Smooth muscle cell (in vitro differentiated cells): ENCODE data around the gene LAMC3. TPM values are rescaled to one million over a fixed set of nuclear protein-coding genes. Genes with fewer than 3 reads are reported as not detected.

Experiments
- DNase-seq: peaks from one replicate; lab custom pipeline; 2025; ENCODE audit not compliant: unreplicated experiment; lab: John Stamatoyannopoulos, UW
- H2AFZ ChIP-seq: fragments of 200-600 bp; sonication (generic); 2 replicates; pipeline ENCODE4 v1.6.0; 2016; ENCODE audit warnings: antibody characterized with exemption, low read depth, mild to moderate bottlenecking
- H3F3A ChIP-seq: fragments of 200-600 bp; sonication (generic); 2 replicates; pipeline ENCODE4 v1.6.0; 2017; ENCODE audit warnings: antibody characterized with exemption, low read depth
- H3K27ac ChIP-seq: fragments of 200-600 bp; sonication (generic); 2 replicates; pipeline ENCODE4 v1.5.1; 2016; ENCODE audit warnings: low read depth, mild to moderate bottlenecking
- H3K27me3 ChIP-seq: fragments of 200-600 bp; sonication (generic); 2 replicates; pipeline ENCODE4 v1.6.1; 2016; ENCODE audit warnings: low read depth, mild to moderate bottlenecking
- H3K36me3 ChIP-seq: fragments of 200-600 bp; sonication (generic); 2 replicates; pipeline ENCODE4 v1.5.1; 2016; ENCODE audit warnings: low read depth
- H3K4me1 ChIP-seq: fragments of 200-600 bp; sonication (generic); 2 replicates; pipeline ENCODE4 v1.5.1; 2016; ENCODE audit warnings: low read depth
- H3K4me2 ChIP-seq: fragments of 200-600 bp; sonication (generic); 2 replicates; pipeline ENCODE4 v1.6.0; 2016; ENCODE audit warnings: mild to moderate bottlenecking
- H3K4me3 ChIP-seq: fragments of 200-600 bp; sonication (generic); 2 replicates; pipeline ENCODE4 v1.5.1; 2016; ENCODE audit warnings: mild to moderate bottlenecking
- H3K79me2 ChIP-seq: fragments of 200-600 bp; sonication (generic); 2 replicates; pipeline ENCODE4 v1.6.0; 2016; ENCODE audit warnings: low read depth, mild to moderate bottlenecking
- H3K9ac ChIP-seq: fragments of 200-600 bp; sonication (generic); 2 replicates; pipeline ENCODE4 v1.6.0; 2016; ENCODE audit warnings: low read depth
- H3K9me3 ChIP-seq: fragments of 200-600 bp; sonication (generic); replicated peaks from 2 replicates; pipeline ENCODE4 v1.5.1; 2016; ENCODE audit warnings: low read depth
- H4K20me1 ChIP-seq: fragments of 200-600 bp; sonication (generic); 2 replicates; pipeline ENCODE4 v1.6.0; 2016; ENCODE audit warnings: low read depth
- CTCF ChIP-seq: fragments of 200-600 bp; sonication (generic); IDR thresholded peaks from 2 replicates; pipeline ENCODE4 v1.5.1; 2017; ENCODE audit warnings: borderline replicate concordance, mild to moderate bottlenecking, antibody characterized with exemption; ENCODE audit not compliant: insufficient read depth, poor library complexity, severe bottlenecking
- WGBS: methylation state at CpG from one replicate; pipeline ENCODE4 v1.1.7; 2016; ENCODE audit warnings: low lambda C conversion rate; 5-methylcytosine and 5-hydroxymethylcytosine counted together
- polyA plus RNA-seq: library from polyadenylated mRNA; unstranded; fragments of >200 nt; fragmentation: Nextera tagmentation; extraction: Ambion mirVana; gene quantifications from 2 replicates; pipeline ENCODE4 v1.2.1, GENCODE V29; 2016
- total RNA-seq: library from RNA; depleted of rRNA; stranded (reverse); fragments of >200 nt; gene quantifications from 2 replicates; pipeline ENCODE4 v1.2.3, GENCODE V29; 2014

LAMC3 gene
- total and polyA plus RNA-seq, 2 experiments from 2014 or later, result 21.3 to 72.0 TPM

DNA sequence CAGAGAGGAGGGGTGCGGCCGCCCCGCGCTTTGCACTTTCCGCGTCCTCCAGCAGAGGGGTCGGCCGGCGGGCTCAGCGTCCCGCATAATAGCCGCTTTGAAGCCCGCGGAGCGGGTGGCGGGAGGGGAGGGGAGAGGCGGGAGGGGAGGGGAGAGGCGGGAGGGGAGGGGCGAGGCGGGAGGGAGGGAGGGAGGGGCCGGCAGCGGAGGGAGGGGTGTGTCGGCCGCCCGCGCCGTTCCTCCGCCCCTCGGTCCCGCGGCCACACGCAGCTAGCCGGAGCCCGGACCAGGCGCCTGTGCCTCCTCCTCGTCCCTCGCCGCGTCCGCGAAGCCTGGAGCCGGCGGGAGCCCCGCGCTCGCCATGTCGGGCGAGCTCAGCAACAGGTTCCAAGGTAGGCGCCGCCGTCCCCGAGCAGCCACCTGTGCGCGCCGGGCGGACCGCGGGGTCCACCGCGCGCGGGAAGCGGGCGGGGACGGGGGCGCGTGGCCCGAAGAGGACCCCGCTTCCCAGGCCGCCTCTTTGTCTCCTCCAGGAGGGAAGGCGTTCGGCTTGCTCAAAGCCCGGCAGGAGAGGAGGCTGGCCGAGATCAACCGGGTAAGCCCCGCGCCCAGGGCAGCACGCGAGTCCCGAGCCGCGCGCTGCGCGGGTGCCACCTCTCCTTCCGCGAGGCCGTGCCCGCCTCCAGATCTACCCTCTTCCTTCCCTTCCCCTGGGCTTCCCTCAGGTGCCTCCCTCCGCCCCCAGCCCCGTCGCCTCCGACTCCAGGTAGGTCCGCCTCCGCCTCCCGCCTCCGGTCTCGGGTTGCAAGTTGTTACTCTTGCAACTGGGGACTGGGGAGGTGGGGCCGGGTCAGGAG, 87.5 kb downstream of the LAMC3 start, which contains the start of gene AIF1L:
AIF1L (plus strand) TSS at position 263 of the 857 bp plus-strand sequence; CDS start at position 362, 99 bp downstream.
- H3K4me1 ChIP-seq, result peaks cover 27% of the 10 kb centered on the region
- H4K20me1 ChIP-seq, result no peaks in the 10 kb centered on the region
- H3K27me3 ChIP-seq, result peaks cover 15% of the 10 kb centered on the region
- TF ChIP-seq CTCF, result no peak
- no peaks in the 10 kb centered on the region for H3K9me3 ChIP-seq
- no peaks in the 10 kb centered on the region for H3K36me3 ChIP-seq
- DNase-seq, result no peak
- peaks cover 9% of the 10 kb centered on the region for H3F3A ChIP-seq
- 3% methylated on average over 49 of the region's 99 CpGs for WGBS
- no peaks in the 10 kb centered on the region for H3K79me2 ChIP-seq
- H3K27ac ChIP-seq, result no peak within 1 kb of the TSS
- peak within 1 kb of the TSS; percentile 99 for H3K4me2 ChIP-seq
- no peak within 1 kb of the TSS for H3K9ac ChIP-seq
- peak within 1 kb of the TSS; percentile 49 for H2AFZ ChIP-seq
- H3K4me3 ChIP-seq, result peak within 1 kb of the TSS; percentile 64

DNA sequence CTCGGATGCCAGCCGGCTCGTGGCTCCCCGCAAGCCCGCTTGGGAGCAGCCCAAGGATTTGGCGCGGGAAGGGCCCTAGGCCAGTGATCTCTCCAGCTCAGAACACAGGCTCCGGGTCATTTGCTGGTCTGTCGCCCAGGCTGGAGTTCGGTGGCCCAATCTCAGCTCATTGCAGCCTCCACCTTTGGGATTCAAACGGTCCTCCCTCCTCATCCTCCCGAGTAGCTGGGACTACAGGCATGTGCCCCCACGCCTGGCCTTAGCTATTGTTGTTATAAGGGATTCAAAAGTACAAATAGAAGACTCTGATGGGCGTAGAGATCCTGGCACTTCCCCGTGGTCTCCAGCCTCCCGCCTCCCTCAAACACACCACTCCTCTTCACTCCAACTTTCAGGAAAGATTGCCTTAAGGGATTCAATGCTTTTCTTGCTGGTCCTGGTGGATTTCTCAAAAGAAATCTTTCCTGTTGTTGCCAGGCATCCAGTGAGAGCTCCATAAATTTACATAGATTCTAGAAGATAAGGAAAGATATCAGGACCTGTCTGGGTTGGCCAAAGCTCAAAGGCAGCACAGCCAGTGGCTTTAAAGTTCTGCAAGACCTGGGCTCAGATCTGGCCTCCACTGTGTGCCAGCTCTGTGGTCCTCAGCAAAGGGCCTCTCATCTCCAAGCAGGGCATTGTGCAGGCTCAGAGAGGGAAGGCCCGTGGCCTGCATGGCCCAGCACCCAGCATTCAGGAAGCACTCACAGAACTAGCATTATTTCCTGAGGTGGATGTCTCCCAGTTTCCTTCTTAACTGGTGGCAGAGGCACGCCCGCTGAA, 88.4 kb downstream of the LAMC3 start:
- no peaks in the 10 kb centered on the region for H3K79me2 ChIP-seq
- H2AFZ ChIP-seq, result peak overlapping the region; percentile 49
- no peaks in the 10 kb centered on the region for H3K36me3 ChIP-seq
- TF ChIP-seq CTCF, result no peak
- 31% methylated on average over 19 of the region's 19 CpGs for WGBS
- no peak overlapping the region for H3K9ac ChIP-seq
- H4K20me1 ChIP-seq, result no peaks in the 10 kb centered on the region
- DNase-seq, result no peak
- H3K4me2 ChIP-seq, result peak overlapping the region; percentile 99
- H3K27me3 ChIP-seq, result peaks cover 15% of the 10 kb centered on the region
- peaks cover 27% of the 10 kb centered on the region for H3K4me1 ChIP-seq
- H3F3A ChIP-seq, result peaks cover 9% of the 10 kb centered on the region
- peak overlapping the region; percentile 64 for H3K4me3 ChIP-seq
- H3K9me3 ChIP-seq, result no peaks in the 10 kb centered on the region
- H3K27ac ChIP-seq, result no peak overlapping the region

GRCh38 chr9:131097948-131098278, 88.9 kb downstream of the LAMC3 start:
- Histone ChIP-seq H3K27ac (no peak overlapping the region), H3K79me2 (no peaks in the 10 kb centered on the region), H3K9ac (no peak overlapping the region), H3F3A (peaks cover 9% of the 10 kb centered on the region), H2AFZ (no peak overlapping the region), H3K36me3 (no peaks in the 10 kb centered on the region), H3K4me1 (peaks cover 27% of the 10 kb centered on the region), H3K4me3 (no peak overlapping the region), H4K20me1 (no peaks in the 10 kb centered on the region), H3K27me3 (peaks cover 15% of the 10 kb centered on the region), H3K9me3 (no peaks in the 10 kb centered on the region), H3K4me2 (no peak overlapping the region)
- DNase-seq, result no peak
- no peak for TF ChIP-seq CTCF
- WGBS, result 81% methylated on average over 8 of the region's 8 CpGs
